NOMO-1 (cell line): Measurements from ENCODE around the gene KCNA5.
A peak's percentile ranks its signal among the peaks of the same experiment; 100 is the strongest.

Experiments
- DNase-seq, 2 experiments: peaks; one replicate each; lab custom pipeline; 2025; ENCODE audit not compliant: unreplicated experiment in 2 of 2; lab: John Stamatoyannopoulos, UW

The KCNA5 gene

DNA sequence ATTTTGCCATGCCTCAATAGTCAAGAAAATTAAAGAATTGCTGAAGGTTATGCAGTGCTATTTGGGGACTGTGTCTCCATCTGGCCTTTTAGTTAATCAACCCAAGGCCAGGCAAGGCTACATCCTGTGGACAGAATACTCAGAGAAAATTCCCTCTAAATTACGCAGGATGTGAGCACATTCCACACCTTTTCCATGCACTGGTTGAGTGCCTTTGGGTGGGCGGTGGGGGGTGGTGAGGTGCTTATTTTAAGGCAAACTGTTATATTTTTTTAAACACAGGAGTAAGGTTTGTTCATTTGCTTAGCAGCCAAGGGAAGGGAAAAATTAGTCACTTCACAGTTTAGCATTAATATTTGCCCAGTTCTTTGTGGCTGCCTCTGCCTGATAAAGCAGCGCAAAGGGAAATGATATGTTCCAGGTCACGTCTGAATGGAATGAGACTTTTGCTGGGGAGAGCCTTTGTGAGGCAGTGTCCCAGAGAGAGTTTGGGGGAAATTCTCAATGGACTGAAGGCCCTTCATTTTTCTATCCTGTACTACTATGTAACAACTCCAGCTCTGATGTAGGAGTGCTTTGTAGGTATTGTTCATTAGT lies 17.2 kb upstream of the KCNA5 start:
- DNase-seq, result no peak

DNA sequence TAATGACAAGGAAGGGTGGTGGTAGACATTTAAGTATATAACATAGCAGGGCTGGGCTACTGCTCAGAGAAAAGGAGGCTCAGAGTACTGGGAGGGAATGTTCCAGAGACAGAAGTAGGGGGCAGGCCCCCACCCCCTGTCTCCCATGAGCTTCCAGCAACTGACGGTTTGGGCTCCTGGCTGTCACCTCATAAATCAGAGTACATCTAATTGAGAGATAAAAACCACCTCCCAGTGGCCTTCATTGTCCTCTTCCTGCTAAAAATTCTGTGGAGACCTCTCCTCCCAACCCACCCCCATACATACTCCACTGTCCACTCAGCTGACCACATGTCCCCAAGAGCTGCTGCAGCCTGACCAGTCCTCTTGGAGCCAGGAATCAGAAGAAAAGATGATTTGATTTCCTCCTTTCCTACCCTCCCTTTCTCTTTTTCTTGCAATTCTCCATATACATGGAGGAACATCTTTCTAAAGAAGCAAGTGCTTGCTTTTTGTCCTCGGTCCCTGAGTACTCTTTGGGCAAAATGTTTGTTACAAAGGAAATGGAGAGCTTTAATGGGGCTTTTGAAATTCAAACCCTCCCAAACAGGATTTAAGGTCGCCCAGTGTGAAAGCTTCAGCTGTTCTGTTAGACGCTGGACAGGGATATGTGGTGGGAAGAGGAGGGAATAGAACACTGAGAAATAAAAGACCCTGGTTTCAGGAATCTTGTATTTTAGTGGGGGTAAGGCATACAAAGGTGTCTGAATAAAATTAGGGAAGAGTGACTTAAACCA lies 16.4 kb upstream of the KCNA5 start:
- DNase-seq, result no peak

DNA sequence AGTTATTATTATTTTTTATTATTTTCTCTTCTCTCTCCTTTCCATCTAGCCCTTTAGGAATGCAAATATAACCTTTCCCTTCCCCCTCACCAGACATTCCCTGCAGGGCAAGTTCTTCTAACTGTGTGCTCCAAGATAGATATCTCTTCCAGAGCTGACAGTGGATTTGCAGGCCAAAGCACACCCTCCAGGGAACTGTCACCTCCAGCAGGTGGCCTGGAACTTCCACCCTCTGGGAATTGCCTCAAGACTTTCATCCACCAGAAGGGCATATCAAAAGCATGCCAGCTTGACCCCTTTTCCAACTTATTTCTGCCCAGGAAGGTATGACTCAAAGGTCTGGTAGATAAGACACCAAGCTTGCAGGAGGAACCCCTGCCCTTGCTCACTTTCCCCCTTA lies 13.6 kb upstream of the KCNA5 start:
- DNase-seq, result no peak

DNA sequence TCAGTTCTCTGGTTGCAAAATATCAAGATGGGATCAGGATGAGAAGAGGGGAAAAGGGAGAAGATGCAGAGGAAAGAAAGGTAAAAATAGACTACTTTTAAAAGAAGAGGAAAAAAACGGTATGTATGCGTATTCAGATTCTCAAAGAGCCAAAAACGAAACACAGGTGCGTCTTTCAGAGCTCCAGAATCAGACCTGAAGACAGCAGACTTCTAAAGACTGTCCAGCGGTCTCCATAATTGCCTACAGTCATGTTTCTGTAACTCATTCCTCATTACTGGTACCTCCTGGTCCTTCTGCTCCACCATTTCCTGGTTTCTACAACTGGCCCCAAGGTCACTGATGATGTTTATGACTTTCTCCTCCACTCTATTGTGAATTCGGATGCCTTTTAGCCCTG lies 12.4 kb upstream of the KCNA5 start:
- DNase-seq, result no peak

GRCh38 chr12:5031958-5032357 lies 11.7 kb upstream of the KCNA5 start:
- no peak for DNase-seq

- DNase-seq, result no peak
Observed at GRCh38 chr12:5032821-5033220, 10.9 kb upstream of the KCNA5 start.

DNA sequence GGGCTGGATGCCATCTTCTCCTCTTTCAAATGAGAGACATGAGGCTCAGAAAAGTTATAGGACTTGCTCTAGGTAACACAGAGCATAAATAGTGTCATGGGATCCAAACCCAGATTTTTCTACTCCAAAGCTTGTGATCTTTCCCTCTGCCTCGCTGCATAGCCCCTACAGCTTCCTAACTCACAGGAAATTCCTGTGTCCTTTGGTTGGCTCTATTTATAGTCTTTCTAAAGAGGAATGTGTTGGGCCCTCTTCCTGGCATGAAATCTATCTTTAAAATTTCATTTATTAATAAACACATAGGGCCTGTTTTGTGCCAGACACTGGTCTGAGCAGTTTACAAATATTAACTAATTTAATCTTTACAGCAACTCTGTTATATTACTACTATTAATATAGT lies 9.8 kb upstream of the KCNA5 start:
- no peak for DNase-seq

- DNase-seq, result no peak
Observed at GRCh38 chr12:5034603-5035002, 9.1 kb upstream of the KCNA5 start.

GRCh38 chr12:5035618-5036017 lies 8.1 kb upstream of the KCNA5 start:
- no peak for DNase-seq

- DNase-seq, result no peak
Observed at GRCh38 chr12:5036031-5036430, 7.6 kb upstream of the KCNA5 start.

- DNase-seq, result no peak
Observed at GRCh38 chr12:5037795-5038357, 5.8 kb upstream of the KCNA5 start.

DNA sequence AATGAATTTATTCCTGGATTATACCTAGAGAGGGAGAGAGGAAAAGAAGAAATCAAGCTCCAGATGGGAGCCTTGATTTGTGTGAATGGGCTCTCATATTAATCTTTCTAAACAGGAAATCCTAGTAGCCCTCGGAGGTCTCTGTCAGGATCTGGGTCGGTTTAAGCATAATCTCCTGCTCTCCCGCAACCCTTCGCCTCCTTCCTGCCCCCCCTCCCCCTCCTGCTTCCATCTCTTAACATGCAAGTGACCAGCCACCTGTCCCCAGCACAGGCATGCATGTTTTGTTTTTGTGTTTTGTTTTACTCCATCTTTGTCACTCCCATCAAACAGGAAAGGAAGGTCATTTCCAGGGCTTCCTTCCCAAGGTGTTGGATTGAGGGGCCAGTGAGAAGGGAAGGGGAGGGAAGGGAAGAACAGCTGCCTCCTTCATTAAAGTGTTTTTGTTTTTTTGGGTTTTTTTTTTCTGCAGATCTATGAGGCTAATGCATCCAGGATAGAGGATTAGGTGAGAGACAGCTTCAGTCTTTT lies 4.8 kb upstream of the KCNA5 start:
- no peak for DNase-seq

- no peak for DNase-seq
Observed at GRCh38 chr12:5039815-5040214, 3.9 kb upstream of the KCNA5 start.

DNA sequence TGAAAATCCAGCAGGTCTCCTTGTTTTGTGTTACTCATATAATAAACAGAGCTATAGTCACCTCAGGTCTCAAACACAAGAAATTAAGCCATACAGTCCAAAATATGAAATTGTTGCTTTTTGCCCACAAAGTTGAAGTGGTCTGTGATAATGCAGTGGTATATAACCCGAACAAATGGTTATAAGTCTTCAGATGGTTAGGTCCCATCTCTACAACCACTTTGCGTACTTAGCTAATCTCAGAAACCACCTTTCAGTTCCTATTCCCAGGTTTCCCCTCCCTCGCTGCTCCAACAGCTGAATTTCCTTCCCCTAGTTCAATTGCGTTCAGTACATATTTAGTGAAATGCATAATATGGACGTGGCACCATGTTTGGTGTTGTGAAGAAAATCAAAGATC lies 3.3 kb upstream of the KCNA5 start:
- no peak for DNase-seq

GRCh38 chr12:5044420-5045295 lies 979 bp downstream of the KCNA5 start:
- DNase-seq, result no peak

DNA sequence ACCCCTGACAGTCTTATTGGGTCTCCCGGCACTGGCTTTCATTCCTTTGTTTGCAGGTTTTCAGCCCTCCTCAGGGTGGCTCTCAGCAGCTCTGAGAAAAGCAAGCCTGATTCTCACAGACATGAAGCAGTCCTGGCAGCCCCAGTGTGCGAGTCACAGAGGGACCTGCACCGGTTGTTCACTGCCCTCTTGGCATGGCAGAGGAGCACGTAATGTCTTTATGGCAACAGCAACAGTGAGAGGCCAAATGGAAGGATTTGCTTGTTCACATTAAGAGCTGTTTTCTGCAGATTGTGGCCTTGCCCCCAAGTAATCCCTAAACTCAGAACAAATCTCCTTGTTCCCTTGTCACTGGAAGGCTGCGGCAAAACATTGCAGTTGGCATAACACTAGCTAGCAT lies 3.4 kb downstream of the KCNA5 start:
- no peak for DNase-seq

DNA sequence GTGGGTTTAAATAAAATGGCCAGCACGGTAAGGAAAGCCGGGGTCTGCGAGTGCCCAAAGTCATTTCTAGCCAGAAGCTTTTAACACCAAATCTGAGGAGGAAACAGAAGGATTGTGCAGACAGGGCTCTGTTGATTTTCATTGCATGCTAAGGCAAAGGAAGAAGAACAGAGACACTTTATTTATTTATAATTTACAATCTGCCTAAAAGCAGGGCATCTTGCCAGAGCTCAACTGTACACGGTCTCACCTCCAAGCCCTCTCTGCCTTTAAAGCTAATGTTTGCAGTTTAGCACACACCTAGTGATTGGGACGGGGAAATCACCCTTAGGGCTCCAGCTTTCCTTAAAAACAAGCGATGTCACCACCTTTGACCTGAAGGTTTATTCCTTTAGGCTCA lies 4.0 kb downstream of the KCNA5 start:
- DNase-seq, result no peak

DNA sequence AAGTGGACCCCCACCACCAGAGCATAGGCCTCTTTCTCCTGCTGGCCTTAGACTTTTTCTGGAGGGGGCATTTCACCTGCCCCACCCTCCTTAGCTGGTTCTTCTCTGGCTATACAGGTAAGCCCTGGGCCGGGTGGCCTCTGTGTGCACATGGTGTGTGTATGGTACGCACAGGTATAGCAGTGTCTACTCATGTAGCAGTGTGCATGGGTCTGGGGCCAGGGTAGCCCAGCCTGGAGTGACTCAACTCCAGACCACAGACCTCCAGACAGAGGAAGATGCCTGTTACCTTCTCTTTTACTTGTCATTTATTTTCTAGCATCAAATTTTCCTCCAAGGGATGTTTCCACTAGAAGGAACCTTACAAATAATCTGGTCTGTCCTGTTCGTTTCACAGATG lies 6.9 kb downstream of the KCNA5 start:
- no peak for DNase-seq

DNA sequence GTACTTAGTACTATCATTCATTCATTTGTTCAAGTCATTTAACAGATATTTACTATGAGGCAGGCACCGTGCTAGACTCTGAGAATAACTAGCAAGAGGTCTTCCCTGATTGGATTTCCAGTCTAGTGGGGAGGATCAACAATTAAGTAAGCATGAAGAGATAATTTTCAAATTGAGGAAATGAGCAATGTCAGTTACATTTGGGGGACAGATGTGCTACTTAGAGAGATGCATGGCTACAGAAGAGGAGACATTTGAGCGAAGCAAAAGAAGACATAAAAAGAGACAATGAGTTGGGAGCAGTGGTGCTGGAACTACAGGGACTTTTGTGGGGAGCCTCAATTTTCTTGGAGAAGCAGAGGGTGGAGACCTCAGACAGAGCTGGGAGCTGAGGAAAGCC lies 7.7 kb downstream of the KCNA5 start:
- peak in 1 of 2 experiments; percentile 40 for DNase-seq

- peak; percentile 45 to 63 for DNase-seq
Observed at GRCh38 chr12:5051913-5052312, 8.2 kb downstream of the KCNA5 start.

DNA sequence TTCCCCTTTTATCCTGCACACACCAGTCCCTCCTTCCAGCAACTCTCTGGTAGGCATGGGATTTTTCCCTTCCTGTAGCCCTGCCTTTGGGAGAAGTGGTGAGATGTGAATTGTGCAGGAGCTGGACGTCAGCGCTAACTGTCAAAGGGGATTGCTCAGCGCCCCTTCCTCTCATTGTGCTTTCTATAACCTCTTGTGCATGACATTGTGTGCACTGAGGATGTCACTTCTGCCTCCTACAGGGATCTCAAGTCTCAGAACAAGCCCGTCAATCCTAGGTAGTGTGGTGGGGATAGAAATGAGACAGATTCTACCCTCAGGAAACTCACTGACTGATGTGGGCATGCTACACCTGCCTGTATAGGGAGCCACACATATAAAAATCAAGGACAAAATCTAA lies 8.7 kb downstream of the KCNA5 start:
- DNase-seq, result no peak
